ENCODE measurements around the gene ZDHHC8. TPM values are rescaled to one million over a fixed set of nuclear protein-coding genes. Genes with fewer than 3 reads are reported as not detected.

ZDHHC8 gene
- 42.4 TPM for total RNA-seq
- long read RNA-seq, full-length matches to known transcripts: 3 of 73 reads
- long read RNA-seq, partial matches to known transcripts: 66 of 73 reads
- long read RNA-seq, other reads (novel, unspliced or antisense): 4 of 73 reads

DNA sequence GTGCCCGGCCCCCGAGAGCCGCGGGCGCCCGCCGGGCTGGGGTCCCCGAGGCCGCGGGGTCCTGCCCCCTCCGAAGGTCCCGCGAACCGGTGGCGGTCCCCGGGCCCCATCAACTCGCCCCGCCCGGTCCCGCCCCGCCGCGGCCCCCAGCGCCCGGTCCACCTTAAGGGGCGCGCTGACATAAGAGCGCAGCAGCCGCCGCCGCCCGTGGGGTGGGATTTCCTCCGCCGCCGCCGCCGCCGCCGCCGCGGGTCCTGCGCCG, at the start of gene ZDHHC8:
ZDHHC8 (plus strand) TSS at position 208 of the 262 bp plus-strand sequence. CDS start 144 bp downstream, outside the sequence.
- Histone ChIP-seq H3K36me3 (peaks cover 11% of the 10 kb centered on the region), H3K4me3 (peak within 1 kb of the TSS; percentile 96), H3K4me1 (peaks cover 75% of the 10 kb centered on the region), H3K9me3 (replicated peaks) (no peaks in the 10 kb centered on the region), H3K27ac (replicated peaks) (peak within 1 kb of the TSS; percentile 100), H3K27me3 (ENCODE audit: low read depth) (no peaks in the 10 kb centered on the region)
- peak; percentile 58 for DNase-seq
- TF ChIP-seq CTCF (IDR thresholded peaks at IDR 0.05; ENCODE audit: borderline replicate concordance): no peak
- intact Hi-C loops (cut with micrococcal nuclease): no loop called here

DNA sequence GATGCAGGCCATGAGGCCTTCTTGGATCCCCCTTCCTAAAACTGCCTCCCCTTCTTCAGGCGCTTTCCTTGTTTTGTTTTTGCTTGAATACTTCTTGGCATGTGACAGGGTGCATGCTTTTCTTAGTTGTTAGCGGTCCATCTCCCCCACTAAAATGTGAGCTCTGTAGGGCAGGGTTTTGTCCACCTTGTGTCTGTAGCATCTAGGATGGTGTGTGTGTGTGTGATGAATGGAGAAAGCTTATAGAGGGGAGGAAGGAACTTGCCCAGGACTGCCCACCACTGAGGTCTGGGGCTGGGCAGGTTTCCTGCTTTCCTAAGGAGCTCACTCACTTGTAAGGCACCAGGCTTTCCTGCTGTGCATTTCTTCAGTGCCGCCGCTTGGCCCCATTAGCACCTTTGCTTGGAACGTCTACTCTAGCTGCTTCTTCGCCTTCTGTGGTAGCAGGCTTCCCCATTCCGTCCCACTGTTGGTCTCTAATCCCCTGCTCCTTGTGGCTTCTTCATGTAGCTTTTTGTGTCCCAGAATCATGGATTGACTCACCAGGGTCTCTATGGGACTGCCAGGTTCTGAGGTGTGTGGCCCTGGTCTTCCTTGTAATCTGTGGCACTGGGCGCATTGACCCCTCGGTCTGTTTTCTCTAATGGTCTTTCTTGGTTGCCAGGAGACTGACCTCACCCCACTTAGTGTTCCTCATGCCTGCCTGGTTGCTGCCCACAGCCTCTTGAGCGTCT, 48.3 kb upstream of the ZDHHC8 start:
- H3K4me3 ChIP-seq: no peak overlapping the region
- intact Hi-C loops (cut with micrococcal nuclease): no loop called here
- H3K27me3 ChIP-seq (ENCODE audit: low read depth): no peaks in the 10 kb centered on the region
- H3K27ac ChIP-seq (replicated peaks): peak overlapping the region; percentile 44
- no peaks in the 10 kb centered on the region for H3K9me3 ChIP-seq (replicated peaks)
- no peak for DNase-seq
- TF ChIP-seq CTCF (IDR thresholded peaks at IDR 0.05; ENCODE audit: borderline replicate concordance): no peak
- H3K4me1 ChIP-seq: peaks cover 68% of the 10 kb centered on the region
- H3K36me3 ChIP-seq: peaks cover 29% of the 10 kb centered on the region

DNA sequence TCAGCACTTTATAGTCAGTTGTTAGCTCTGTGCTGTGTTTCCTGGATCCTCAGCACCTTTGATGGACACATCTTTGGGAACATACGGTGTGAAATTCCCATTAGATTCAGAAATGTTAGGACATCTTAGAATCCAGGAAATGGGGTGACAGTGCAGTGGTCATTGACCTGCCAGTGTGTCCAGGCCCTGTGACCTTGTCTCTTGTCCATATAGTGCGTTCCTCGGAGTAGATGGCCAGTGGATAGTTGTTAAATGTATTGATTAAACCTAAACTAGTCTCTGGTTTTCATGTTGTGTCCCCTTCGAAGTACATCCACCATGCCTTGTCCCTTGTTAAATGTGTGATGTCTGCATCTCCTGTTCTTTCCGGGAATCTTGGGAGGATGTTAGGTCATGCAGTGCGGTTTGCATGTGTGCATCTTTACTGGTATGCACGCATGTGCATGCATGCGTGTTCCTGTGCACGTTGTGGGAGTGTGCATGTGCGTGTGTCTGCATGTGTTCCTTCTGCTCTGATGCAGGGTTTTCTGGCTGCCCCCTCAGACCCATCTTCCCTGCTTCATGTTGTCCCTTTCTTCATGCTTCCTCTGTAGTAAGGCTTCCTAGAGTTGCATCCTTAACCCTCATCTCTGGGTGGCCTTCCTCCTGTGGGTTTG, 47.6 kb upstream of the ZDHHC8 start:
- H3K9me3 ChIP-seq (replicated peaks): no peaks in the 10 kb centered on the region
- no peak for DNase-seq
- no peaks in the 10 kb centered on the region for H3K27me3 ChIP-seq (ENCODE audit: low read depth)
- H3K36me3 ChIP-seq: peaks cover 36% of the 10 kb centered on the region
- H3K27ac ChIP-seq (replicated peaks): peak overlapping the region; percentile 27
- intact Hi-C loops (cut with micrococcal nuclease): no loop called here
- H3K4me3 ChIP-seq: no peak overlapping the region
- TF ChIP-seq CTCF (IDR thresholded peaks at IDR 0.05; ENCODE audit: borderline replicate concordance): no peak
- peaks cover 66% of the 10 kb centered on the region for H3K4me1 ChIP-seq

DNA sequence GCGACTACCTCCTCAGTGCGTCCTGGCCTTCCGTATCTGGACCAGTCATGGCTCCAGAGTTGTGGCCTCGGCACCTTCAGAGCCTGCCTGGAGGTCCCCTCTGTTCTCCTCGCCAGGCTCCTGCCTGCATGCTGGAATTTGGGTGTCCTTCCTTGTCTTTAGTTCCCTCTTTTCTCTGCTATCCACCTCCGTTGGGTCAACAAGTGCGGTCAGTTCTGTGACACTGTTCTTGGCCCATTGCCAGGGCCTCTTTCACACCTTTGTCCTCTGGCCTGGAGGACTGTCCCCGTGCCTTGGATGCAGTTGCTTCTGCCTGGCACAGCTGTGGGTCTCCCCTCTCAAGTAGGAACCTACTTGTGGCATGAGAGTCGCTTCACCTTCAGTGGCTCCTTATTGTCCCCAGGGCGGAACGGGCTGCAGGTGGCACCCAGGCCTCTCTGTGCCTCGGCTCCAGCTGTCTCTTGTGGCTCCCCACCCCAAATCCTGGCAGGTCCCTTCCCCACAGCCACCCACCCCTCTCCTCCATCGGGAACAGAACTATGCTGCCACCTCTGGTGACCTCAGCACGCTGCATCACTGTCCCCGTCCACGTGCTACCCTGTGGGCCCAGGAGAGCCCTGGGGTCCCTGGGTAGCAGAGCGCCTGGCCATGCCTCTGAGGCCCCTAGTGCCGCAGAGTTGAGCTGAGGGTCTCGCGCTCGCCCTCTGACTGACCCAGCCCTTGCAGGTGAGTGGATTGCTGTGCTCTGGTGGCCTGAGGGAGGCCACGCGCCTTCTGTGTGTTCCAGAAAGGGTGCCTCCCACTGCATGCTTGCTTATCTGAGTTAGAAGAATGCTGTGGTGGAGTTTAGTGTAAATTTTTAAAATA, 46.8 kb upstream of the ZDHHC8 start:
- Histone ChIP-seq H3K4me3 (no peak overlapping the region), H3K27me3 (ENCODE audit: low read depth) (no peaks in the 10 kb centered on the region), H3K27ac (replicated peaks) (peak overlapping the region; percentile 27), H3K9me3 (replicated peaks) (no peaks in the 10 kb centered on the region), H3K36me3 (peaks cover 43% of the 10 kb centered on the region), H3K4me1 (peaks cover 60% of the 10 kb centered on the region)
- intact Hi-C loops (cut with micrococcal nuclease): no loop called here
- TF ChIP-seq CTCF (IDR thresholded peaks at IDR 0.05; ENCODE audit: borderline replicate concordance): peak; percentile 45
- DNase-seq: no peak

- H3K27me3 ChIP-seq (ENCODE audit: low read depth): no peaks in the 10 kb centered on the region
- intact Hi-C loops (cut with micrococcal nuclease): no loop called here
- peaks cover 52% of the 10 kb centered on the region for H3K36me3 ChIP-seq
- no peak for DNase-seq
- H3K9me3 ChIP-seq (replicated peaks): no peaks in the 10 kb centered on the region
- TF ChIP-seq CTCF (IDR thresholded peaks at IDR 0.05; ENCODE audit: borderline replicate concordance): no peak
- H3K27ac ChIP-seq (replicated peaks): no peak overlapping the region
- H3K4me1 ChIP-seq: peaks cover 58% of the 10 kb centered on the region
- no peak overlapping the region for H3K4me3 ChIP-seq
Observed at GRCh38 chr22:20085651-20086050, 46.0 kb upstream of the ZDHHC8 start.

Measured in left ventricle myocardium inferior (tissue), 1 donor.